HG03521 (cell line): ENCODE measurements around the gene SLC20A1.

ENCODE experiments used
- ATAC-seq: cut with Tn5 transposase; IDR thresholded peaks from one replicate; pipeline ENCODE4 v1.9.1; 2021; ENCODE audit warnings: mild to moderate bottlenecking, moderate library complexity; ENCODE audit not compliant: unreplicated experiment

SLC20A1 gene

GRCh38 chr2:112674229-112674628 is 28.5 kb downstream of the SLC20A1 start:
- no peak for ATAC-seq

- ATAC-seq: no peak
These were observed 33.7 kb downstream of the SLC20A1 start for GRCh38 chr2:112679484-112679883.

- no peak for ATAC-seq
These were observed 34.9 kb downstream of the SLC20A1 start for GRCh38 chr2:112680666-112681101.

- no peak for ATAC-seq
These were observed 36.4 kb downstream of the SLC20A1 start for GRCh38 chr2:112682101-112682500.

GRCh38 chr2:112683550-112684414 is 38.0 kb downstream of the SLC20A1 start:
- no peak for ATAC-seq

GRCh38 chr2:112684415-112684775 is 38.7 kb downstream of the SLC20A1 start:
- ATAC-seq: no peak

- ATAC-seq: no peak
These were observed 39.6 kb downstream of the SLC20A1 start for GRCh38 chr2:112685271-112685884.

GRCh38 chr2:112686348-112687217 is 40.8 kb downstream of the SLC20A1 start:
- no peak for ATAC-seq

GRCh38 chr2:112687522-112687921 is 41.8 kb downstream of the SLC20A1 start:
- no peak for ATAC-seq

- no peak for ATAC-seq
These were observed 42.5 kb downstream of the SLC20A1 start for GRCh38 chr2:112688086-112688880.

- peak; percentile 54 for ATAC-seq
These were observed 45.2 kb downstream of the SLC20A1 start for GRCh38 chr2:112690853-112691401.

GRCh38 chr2:112691881-112692281 is 46.1 kb downstream of the SLC20A1 start:
- no peak for ATAC-seq

- ATAC-seq: peak; percentile 79
These were observed 46.8 kb downstream of the SLC20A1 start for GRCh38 chr2:112692495-112692911.

- no peak for ATAC-seq
These were observed 47.2 kb downstream of the SLC20A1 start for GRCh38 chr2:112692918-112693317.

GRCh38 chr2:112693596-112693995 is 47.9 kb downstream of the SLC20A1 start:
- no peak for ATAC-seq

- ATAC-seq: no peak
These were observed 48.4 kb downstream of the SLC20A1 start for GRCh38 chr2:112694182-112694581.

- no peak for ATAC-seq
These were observed 53.2 kb downstream of the SLC20A1 start for GRCh38 chr2:112698834-112699515.

- ATAC-seq: no peak
These were observed 54.4 kb downstream of the SLC20A1 start for GRCh38 chr2:112699984-112700667.

GRCh38 chr2:112701052-112701451 is 55.3 kb downstream of the SLC20A1 start:
- no peak for ATAC-seq
